ENCODE results near the gene ALG12.

Gene ALG12

DNA sequence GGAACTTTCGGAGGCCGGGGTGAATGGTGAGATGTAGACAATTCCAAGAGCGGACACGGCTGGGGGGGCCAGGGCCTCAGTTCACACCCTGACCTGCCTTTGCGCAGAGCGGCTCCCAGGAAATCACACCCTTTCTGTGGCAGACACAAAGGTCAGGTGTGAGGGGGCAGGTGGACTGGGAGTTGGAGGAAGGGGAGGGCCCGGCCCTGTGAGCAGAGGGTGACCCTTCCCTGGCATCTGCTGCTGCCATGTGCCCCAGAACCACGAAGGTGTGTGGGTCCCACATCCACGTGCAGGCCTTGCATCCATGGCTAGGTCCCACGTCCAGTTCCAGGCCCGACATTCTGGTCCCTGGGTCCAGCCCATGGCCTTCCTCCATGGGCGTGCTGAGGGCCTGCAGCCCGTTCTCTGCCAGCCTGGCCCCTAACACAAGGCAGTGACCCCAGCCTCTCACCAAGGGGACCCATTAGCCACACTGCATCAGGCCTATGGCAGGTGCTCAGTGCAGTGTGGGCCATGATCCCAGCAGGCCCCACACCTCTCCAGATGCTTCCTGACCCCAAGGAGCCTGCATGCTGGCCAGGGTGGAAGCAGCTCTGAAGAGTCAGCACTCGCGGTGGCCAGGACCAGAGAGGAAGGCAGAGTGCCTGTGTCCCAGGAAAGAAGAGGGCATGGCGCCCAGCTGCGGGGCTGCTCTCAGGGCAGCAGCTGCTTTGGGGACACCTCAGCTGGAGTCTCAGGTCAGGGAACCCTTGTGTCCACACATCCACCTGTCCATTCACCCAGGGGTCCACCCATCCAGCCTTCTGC is 23.5 kb upstream of the ALG12 start:
- Histone ChIP-seq H3K9ac (ENCODE audit: low read length) (no peak overlapping the region), H2AFZ (ENCODE audit: low read length) (no peak overlapping the region), H3K79me2 (ENCODE audit: insufficient read depth, low read length) (no peaks in the 10 kb centered on the region), H3K36me3 (ENCODE audit: insufficient read depth, low read length) (no peaks in the 10 kb centered on the region; the same call in 1 of the 2 replicates), H3K4me1 (ENCODE audit: insufficient read depth, low read length, severe bottlenecking) (peaks cover 4% of the 10 kb centered on the region), H3K27me3 (ENCODE audit: insufficient read depth, low read length) (peaks cover 8% of the 10 kb centered on the region; the same call in 1 of the 2 replicates), H3F3A (ENCODE audit: insufficient read depth, low read length) (no peaks in the 10 kb centered on the region), H3K4me3 (ENCODE audit: low read depth, low read length, poor library complexity, severe bottlenecking) (no peak overlapping the region), H3K27ac (ENCODE audit: low read depth, low read length, poor library complexity, severe bottlenecking) (no peak overlapping the region), H3K9me3 (ENCODE audit: low read length) (no peaks in the 10 kb centered on the region), H3K4me2 (ENCODE audit: low read length) (no peak overlapping the region), H4K20me1 (ENCODE audit: insufficient read depth, low read length) (no peaks in the 10 kb centered on the region), H3K9me2 (ENCODE audit: low read depth, low read length) (no peaks in the 10 kb centered on the region)
- TF ChIP-seq EZH2 (IDR thresholded peaks at IDR 0.05; ENCODE audit: borderline replicate concordance, low read length) (no peak), CTCF (IDR thresholded peaks at IDR 0.05; ENCODE audit: low read length) (no peak)

DNA sequence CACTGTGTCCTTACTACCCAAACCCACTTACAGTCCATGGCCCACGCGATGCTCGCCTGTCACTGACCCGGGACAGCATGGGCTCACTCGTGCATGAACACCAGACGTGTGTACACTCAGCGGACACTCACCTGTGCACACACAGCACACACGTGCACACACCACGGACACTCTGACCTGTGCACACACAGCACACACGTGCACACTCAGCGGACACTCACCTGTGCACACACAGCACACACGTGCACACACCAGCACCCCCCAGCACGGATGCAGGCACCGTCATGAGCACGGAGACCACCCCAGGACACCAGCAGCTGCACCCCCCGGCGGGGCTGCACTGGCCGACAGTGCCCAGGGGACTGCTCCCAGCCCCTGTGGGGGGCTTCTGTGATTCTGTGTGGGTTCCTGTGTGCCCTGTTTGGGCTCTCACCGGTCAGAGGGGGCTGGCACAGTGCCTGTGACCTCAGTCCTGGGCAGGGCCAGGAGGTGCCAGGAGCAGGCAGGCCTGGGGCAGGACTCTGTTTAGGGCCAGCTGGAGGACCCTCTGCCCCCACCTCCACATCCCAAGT is 20.4 kb upstream of the ALG12 start:
- no peak overlapping the region for H3K27ac ChIP-seq (ENCODE audit: low read depth, low read length, poor library complexity, severe bottlenecking)
- H3K4me1 ChIP-seq (ENCODE audit: insufficient read depth, low read length, severe bottlenecking) = peaks cover 7% of the 10 kb centered on the region

More for the DNA sequence above, 20.4 kb upstream of the ALG12 start:
- no peak overlapping the region for H3K9ac ChIP-seq (ENCODE audit: low read length)
- no peaks in the 10 kb centered on the region for H3K9me2 ChIP-seq (ENCODE audit: low read depth, low read length)
- no peaks in the 10 kb centered on the region; the same call in 1 of the 2 replicates for H3K36me3 ChIP-seq (ENCODE audit: insufficient read depth, low read length)
- no peaks in the 10 kb centered on the region for H3K9me3 ChIP-seq (ENCODE audit: low read length)
- H3F3A ChIP-seq (ENCODE audit: insufficient read depth, low read length) = no peaks in the 10 kb centered on the region
- peaks cover 8% of the 10 kb centered on the region; the same call in 1 of the 2 replicates for H3K27me3 ChIP-seq (ENCODE audit: insufficient read depth, low read length)
- no peak overlapping the region for H2AFZ ChIP-seq (ENCODE audit: low read length)
- H3K4me2 ChIP-seq (ENCODE audit: low read length) = no peak overlapping the region
- no peak overlapping the region for H3K4me3 ChIP-seq (ENCODE audit: low read depth, low read length, poor library complexity, severe bottlenecking)
- no peaks in the 10 kb centered on the region for H3K79me2 ChIP-seq (ENCODE audit: insufficient read depth, low read length)
- H4K20me1 ChIP-seq (ENCODE audit: insufficient read depth, low read length) = no peaks in the 10 kb centered on the region
- TF ChIP-seq EZH2 (IDR thresholded peaks at IDR 0.05; ENCODE audit: borderline replicate concordance, low read length) = no peak
- no peak for TF ChIP-seq CTCF (IDR thresholded peaks at IDR 0.05; ENCODE audit: low read length)
